ENCODE measurements around the gene EXOC6B.

Gene EXOC6B

GRCh38 chr2:72134997-72135800 is 690.6 kb downstream of the EXOC6B start:
- H3K4me2 ChIP-seq (ENCODE audit: insufficient read depth, low read length) = no peak overlapping the region

GRCh38 chr2:72134408-72134996 is 691.3 kb downstream of the EXOC6B start:
- no peak for DNase-seq
- Histone ChIP-seq H3K9me3 (ENCODE audit: insufficient read depth, low read length, severe bottlenecking) (no peaks in the 10 kb centered on the region), H3K4me1 (ENCODE audit: insufficient read depth, low read length) (no peaks in the 10 kb centered on the region), H4K20me1 (ENCODE audit: insufficient read depth, low read length) (no peaks in the 10 kb centered on the region), H3K4me2 (ENCODE audit: insufficient read depth, low read length) (no peak overlapping the region), H3K27ac (ENCODE audit: low read length) (no peak overlapping the region), H3K27me3 (ENCODE audit: insufficient read depth, low read length, poor library complexity) (no peaks in the 10 kb centered on the region), H3K9ac (ENCODE audit: low read depth, low read length) (no peak overlapping the region), H2AFZ (ENCODE audit: low read depth, low read length) (no peak overlapping the region), H3K36me3 (ENCODE audit: insufficient read depth, low read length) (no peaks in the 10 kb centered on the region), H3K4me3 (ENCODE audit: low read depth in 1 of 2, low read length in 2 of 2) (no peak overlapping the region), H3K79me2 (ENCODE audit: insufficient read depth, low read length) (no peaks in the 10 kb centered on the region)
- TF ChIP-seq EZH2 (IDR thresholded peaks at IDR 0.05; ENCODE audit: borderline replicate concordance, low read depth, low read length, severe bottlenecking) (no peak), CTCF (IDR thresholded peaks at IDR 0.05; ENCODE audit: borderline replicate concordance, extremely low read depth, low read length, poor library complexity, severe bottlenecking) (no peak)
- ATAC-seq (ENCODE audit: insufficient read depth, low read depth) = no peak

More at GRCh38 chr2:72134997-72135800, 690.6 kb downstream of the EXOC6B start:
- Histone ChIP-seq H3K36me3 (ENCODE audit: insufficient read depth, low read length) (no peaks in the 10 kb centered on the region), H3K27me3 (ENCODE audit: insufficient read depth, low read length, poor library complexity) (no peaks in the 10 kb centered on the region), H3K4me1 (ENCODE audit: insufficient read depth, low read length) (no peaks in the 10 kb centered on the region), H3K4me3 (ENCODE audit: low read depth in 1 of 2, low read length in 2 of 2) (no peak overlapping the region), H3K27ac (ENCODE audit: low read length) (no peak overlapping the region), H4K20me1 (ENCODE audit: insufficient read depth, low read length) (no peaks in the 10 kb centered on the region), H3K9ac (ENCODE audit: low read depth, low read length) (no peak overlapping the region), H3K79me2 (ENCODE audit: insufficient read depth, low read length) (no peaks in the 10 kb centered on the region), H2AFZ (ENCODE audit: low read depth, low read length) (no peak overlapping the region), H3K9me3 (ENCODE audit: insufficient read depth, low read length, severe bottlenecking) (no peaks in the 10 kb centered on the region)
- ATAC-seq (ENCODE audit: insufficient read depth, low read depth) (no peak), DNase-seq (no peak)
- TF ChIP-seq CTCF (IDR thresholded peaks at IDR 0.05; ENCODE audit: borderline replicate concordance, extremely low read depth, low read length, poor library complexity, severe bottlenecking) = no peak
- no peak for TF ChIP-seq EZH2 (IDR thresholded peaks at IDR 0.05; ENCODE audit: borderline replicate concordance, low read depth, low read length, severe bottlenecking)

GRCh38 chr2:72133721-72134407 is 692.0 kb downstream of the EXOC6B start:
- Histone ChIP-seq H3K9ac (ENCODE audit: low read depth, low read length) (no peak overlapping the region), H3K9me3 (ENCODE audit: insufficient read depth, low read length, severe bottlenecking) (no peaks in the 10 kb centered on the region), H3K4me3 (ENCODE audit: low read depth in 1 of 2, low read length in 2 of 2) (no peak overlapping the region), H3K36me3 (ENCODE audit: insufficient read depth, low read length) (no peaks in the 10 kb centered on the region), H3K79me2 (ENCODE audit: insufficient read depth, low read length) (no peaks in the 10 kb centered on the region), H2AFZ (ENCODE audit: low read depth, low read length) (no peak overlapping the region), H3K27ac (ENCODE audit: low read length) (no peak overlapping the region), H3K4me1 (ENCODE audit: insufficient read depth, low read length) (no peaks in the 10 kb centered on the region), H3K27me3 (ENCODE audit: insufficient read depth, low read length, poor library complexity) (no peaks in the 10 kb centered on the region), H3K4me2 (ENCODE audit: insufficient read depth, low read length) (no peak overlapping the region), H4K20me1 (ENCODE audit: insufficient read depth, low read length) (no peaks in the 10 kb centered on the region)
- DNase-seq (no peak), ATAC-seq (ENCODE audit: insufficient read depth, low read depth) (no peak)
- TF ChIP-seq CTCF (IDR thresholded peaks at IDR 0.05; ENCODE audit: borderline replicate concordance, extremely low read depth, low read length, poor library complexity, severe bottlenecking) (no peak), EZH2 (IDR thresholded peaks at IDR 0.05; ENCODE audit: borderline replicate concordance, low read depth, low read length, severe bottlenecking) (no peak)
